ENCODE data around the gene FOXR1.
"Not testable (repeated sequence)": the region's sequence is repeated elsewhere in the genome, so short reads cannot be mapped to it uniquely, and the experiment has no call there.

FOXR1 gene

DNA sequence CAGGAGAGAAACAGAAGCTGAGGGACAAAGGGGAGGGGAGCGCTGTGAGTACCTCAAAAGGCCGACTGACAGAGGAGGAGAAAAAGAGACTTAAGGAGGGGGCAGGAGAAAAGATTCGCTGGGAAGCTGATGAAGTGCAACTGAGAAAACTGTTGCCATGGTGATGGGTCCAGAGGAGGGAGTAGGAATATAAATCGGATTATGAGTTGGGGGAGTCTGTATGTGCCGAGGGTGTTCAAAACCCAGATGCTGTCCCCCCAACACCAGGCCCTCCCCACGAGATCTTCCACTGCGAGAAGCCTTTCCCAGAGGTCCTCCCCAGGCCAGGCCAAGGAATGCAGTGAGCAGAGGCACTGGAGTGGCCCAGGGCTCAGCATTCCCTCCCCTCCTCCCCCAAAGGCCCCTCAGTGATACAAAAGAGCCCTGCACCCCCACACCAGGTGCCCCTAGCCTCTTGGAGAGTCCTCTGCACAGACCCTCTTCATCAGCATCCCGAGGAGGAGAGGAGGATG is 32.1 kb upstream of the FOXR1 start:
- DNase-seq (ENCODE audit: low read depth, low spot score) = no peak
- H3K4me3 ChIP-seq (ENCODE audit: low read length) = no peak overlapping the region

DNA sequence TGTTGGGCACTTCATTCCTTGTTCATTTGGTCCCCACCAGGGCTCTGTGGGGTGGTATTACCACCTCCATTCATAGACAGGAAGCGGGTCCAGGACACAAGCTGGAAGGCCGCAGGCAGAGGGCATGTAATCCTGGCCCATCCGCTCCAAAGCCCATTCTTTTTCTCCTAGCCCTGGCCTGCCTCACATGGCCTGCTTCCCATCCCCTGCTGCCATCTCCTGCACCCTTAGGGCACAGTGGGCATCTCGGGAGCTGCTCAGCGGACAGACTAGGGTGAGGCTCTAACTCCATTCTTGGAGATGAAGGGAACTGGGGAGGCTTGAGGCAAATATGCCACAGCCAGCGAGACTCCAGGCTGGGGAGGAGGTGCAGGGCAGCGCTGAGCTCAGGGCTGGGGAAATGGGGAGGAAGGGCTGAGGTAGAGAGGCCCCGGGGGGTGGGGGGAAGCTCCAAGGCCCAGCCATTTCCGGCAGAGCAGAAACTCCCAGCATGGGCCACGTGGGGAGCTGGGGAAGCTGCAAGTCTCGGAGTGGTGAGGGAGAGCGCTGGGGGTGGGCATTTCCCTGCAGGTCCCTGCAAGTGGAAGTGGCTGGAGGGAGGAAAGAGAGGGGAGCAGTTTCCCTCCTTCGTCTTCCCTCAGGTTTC is 31.5 kb upstream of the FOXR1 start:
- peak; percentile 63 for DNase-seq (ENCODE audit: low read depth, low spot score)
- H3K4me3 ChIP-seq (ENCODE audit: low read length) = no peak overlapping the region; the same call in 1 of the 2 replicates

DNA sequence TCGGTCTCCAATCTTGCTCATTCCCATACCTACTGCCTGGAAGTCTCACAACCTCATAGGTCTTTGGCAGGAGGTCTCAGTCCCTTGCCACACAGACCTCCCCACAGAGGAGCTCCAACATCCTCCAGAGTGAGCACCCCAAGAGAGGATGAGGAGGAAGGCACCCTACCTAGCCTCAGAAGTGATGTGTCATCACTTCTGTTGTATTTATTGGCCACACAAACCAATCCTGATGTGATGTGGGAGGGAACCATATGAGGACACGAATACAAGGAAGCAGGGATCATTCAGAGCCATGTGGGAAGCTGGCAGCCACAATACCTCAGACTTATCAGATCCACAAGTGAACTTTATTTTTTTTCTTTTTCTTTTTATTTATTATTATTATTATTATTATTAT is 24.5 kb upstream of the FOXR1 start:
- no peak for DNase-seq (ENCODE audit: low read depth, low spot score)
- H3K4me3 ChIP-seq (ENCODE audit: low read length) = no peak overlapping the region

GRCh38 chr11:118948000-118948399 is 23.6 kb upstream of the FOXR1 start:
- no peak overlapping the region for H3K4me3 ChIP-seq (ENCODE audit: low read length)
- DNase-seq (ENCODE audit: low read depth, low spot score) = no peak

GRCh38 chr11:118953265-118953664 is 18.3 kb upstream of the FOXR1 start:
- H3K4me3 ChIP-seq (ENCODE audit: low read length) = no peak overlapping the region
- peak; percentile 66 for DNase-seq (ENCODE audit: low read depth, low spot score)

- DNase-seq (ENCODE audit: low read depth, low spot score); H3K4me3 ChIP-seq (ENCODE audit: low read length): not testable (repeated sequence)
Measured at GRCh38 chr11:118953976-118954375, 17.6 kb upstream of the FOXR1 start.

DNA sequence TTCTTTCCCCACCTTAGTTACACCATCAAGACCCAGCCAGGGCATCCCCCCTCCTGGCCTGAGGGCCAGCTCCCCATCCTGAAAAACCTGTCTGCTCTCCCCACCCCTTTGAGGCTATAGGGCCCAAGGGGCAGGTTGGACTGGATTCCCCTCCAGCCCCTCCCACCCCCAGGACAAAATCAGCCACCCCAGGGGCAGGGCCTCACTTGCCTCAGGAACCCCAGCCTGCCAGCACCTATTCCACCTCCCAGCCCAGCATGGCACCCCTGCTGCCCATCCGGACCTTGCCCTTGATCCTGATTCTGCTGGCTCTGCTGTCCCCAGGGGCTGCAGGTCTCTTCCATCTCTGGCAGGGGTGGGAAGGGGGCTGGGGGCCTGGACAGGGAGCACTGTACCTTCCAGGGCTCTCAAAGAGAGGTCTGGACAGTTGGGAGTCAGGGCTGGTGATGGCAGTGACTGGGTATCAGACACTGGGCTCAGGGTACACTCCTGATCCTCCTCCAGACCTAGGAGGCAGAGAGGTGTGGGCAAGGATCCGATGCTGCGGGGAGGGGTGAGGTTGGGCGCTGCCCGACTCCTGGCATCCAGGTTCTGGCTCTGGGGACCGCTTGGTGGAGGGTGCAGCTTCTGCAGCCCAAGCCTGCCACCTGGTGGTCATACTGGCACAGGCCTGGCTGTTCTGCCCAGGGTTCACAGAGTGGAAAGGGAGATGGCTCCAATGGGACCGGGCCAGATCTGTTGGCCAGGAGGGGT is 15.3 kb upstream of the FOXR1 start, which contains the start of gene UPK2:
Gene UPK2 (plus strand): TSS at position 205 of the 753 bp plus-strand sequence. CDS start 53 bp downstream, at position 258.
- DNase-seq (ENCODE audit: low read depth, low spot score) = peak; percentile 58

GRCh38 chr11:118956847-118957469 is 14.6 kb upstream of the FOXR1 start:
- no peak overlapping the region for H3K4me3 ChIP-seq (ENCODE audit: low read length)
- no peak for DNase-seq (ENCODE audit: low read depth, low spot score)

More for the DNA sequence above, 15.3 kb upstream of the FOXR1 start, which contains the start of gene UPK2:
- H3K4me3 ChIP-seq (ENCODE audit: low read length) = no peak within 1 kb of the TSS

DNA sequence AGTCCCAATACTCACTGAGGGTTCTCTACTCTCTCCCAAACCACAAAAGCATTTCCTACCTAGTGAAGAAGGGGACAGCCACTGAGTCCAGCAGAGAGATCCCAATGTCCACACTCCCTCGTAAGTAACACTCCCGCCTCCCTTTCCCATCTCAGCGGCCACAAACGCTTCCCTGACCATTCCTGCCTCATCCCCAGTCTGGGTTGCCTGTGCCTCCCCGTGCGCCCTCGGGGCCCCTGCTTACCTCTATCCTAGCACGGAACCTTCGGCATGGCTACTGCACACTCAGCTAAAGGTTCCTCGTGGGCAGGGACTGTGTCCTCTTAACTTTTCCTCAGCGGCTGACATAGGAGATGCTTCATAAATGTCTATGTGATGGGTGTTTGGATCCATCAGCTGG is 14.0 kb upstream of the FOXR1 start:
- H3K4me3 ChIP-seq (ENCODE audit: low read length) = no peak overlapping the region
- no peak for DNase-seq (ENCODE audit: low read depth, low spot score)

DNA sequence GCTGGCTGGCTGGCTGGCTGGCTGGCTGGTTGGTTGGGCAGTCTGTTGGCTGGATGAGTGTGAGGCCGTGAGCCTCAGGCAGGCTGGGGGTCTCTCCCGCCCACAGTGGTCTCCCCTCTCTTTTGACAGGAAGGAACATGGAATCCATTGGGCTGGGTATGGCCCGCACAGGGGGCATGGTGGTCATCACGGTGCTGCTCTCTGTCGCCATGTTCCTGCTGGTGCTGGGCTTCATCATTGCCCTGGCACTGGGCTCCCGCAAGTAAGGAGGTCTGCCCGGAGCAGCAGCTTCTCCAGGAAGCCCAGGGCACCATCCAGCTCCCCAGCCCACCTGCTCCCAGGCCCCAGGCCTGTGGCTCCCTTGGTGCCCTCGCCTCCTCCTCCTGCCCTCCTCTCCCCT is 13.6 kb upstream of the FOXR1 start:
- H3K4me3 ChIP-seq (ENCODE audit: low read length) = no peak overlapping the region
- no peak for DNase-seq (ENCODE audit: low read depth, low spot score)

DNA sequence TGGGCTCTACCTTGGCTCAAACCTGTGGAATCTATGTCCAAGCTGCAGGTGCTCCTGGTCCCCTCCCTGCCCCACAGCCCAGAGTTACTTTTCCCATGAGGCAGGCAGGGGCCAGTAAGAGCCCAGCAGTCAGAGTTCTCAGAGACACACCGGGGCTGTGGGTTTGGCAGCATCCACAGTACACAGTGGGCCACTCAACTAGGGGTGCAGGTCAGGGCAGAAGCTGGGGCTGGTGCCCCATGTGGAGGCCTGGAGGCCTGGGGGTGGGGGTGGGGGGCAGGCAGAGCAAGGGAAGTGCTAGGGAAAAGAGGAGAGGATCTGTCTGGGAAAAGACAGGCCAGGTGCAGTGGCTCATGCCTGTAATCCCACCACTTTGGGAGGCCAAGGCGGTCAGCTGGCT is 13.0 kb upstream of the FOXR1 start:
- H3K4me3 ChIP-seq (ENCODE audit: low read length) = no peak overlapping the region
- no peak for DNase-seq (ENCODE audit: low read depth, low spot score)

DNA sequence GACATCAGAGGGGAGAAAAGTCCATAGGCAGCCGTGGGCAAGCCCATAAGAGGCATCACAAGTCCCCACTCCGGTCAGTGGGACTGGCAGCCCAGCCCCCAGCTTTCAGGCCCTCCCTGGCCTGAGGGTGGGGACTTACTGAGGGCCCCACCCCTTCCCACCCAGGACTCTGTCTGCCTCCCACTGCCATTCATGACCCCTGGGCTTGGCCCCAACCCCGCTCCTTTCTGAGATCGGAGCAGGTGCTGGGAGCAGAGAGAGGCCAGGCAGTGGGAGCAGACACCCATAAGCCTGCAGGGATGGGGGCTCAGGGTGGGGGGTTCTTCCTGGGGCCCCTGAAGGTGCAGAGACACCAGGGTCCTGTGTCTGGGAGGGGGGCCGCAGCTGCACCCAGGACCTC is 10.4 kb upstream of the FOXR1 start:
- DNase-seq (ENCODE audit: low read depth, low spot score) = no peak
- H3K4me3 ChIP-seq (ENCODE audit: low read length) = no peak overlapping the region

GRCh38 chr11:118961591-118961990 is 10.0 kb upstream of the FOXR1 start:
- DNase-seq (ENCODE audit: low read depth, low spot score) = no peak
- no peak overlapping the region for H3K4me3 ChIP-seq (ENCODE audit: low read length)

- not testable (repeated sequence) for DNase-seq (ENCODE audit: low read depth, low spot score); H3K4me3 ChIP-seq (ENCODE audit: low read length)
Measured at GRCh38 chr11:118969508-118969907, 2.1 kb upstream of the FOXR1 start.

- no peak for DNase-seq (ENCODE audit: low read depth, low spot score)
- H3K4me3 ChIP-seq (ENCODE audit: low read length) = no peak overlapping the region
Measured at GRCh38 chr11:118973985-118974384, 2.4 kb downstream of the FOXR1 start.

- no peak overlapping the region for H3K4me3 ChIP-seq (ENCODE audit: low read length)
- no peak for DNase-seq (ENCODE audit: low read depth, low spot score)
Measured at GRCh38 chr11:118975771-118976709, 4.5 kb downstream of the FOXR1 start.

DNA sequence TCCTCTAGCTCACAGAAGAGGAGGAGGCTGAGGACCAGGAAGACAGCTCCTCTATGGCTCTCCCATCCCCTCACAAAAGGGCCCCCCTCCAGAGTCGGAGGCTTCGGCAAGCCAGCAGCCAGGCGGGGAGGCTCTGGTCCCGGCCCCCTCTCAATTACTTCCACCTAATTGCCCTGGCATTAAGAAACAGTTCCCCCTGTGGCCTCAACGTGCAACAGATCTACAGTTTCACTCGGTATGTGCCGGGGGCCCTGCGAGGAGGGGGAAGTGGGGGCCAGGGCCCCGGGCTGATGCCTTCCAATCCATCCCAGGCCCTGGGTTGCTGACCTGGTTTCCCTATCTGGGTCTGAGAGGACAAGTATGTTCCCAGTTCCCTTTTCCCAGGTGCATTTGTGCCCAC is 7.9 kb downstream of the FOXR1 start:
- DNase-seq (ENCODE audit: low read depth, low spot score) = no peak
- H3K4me3 ChIP-seq (ENCODE audit: low read length) = no peak overlapping the region

DNA sequence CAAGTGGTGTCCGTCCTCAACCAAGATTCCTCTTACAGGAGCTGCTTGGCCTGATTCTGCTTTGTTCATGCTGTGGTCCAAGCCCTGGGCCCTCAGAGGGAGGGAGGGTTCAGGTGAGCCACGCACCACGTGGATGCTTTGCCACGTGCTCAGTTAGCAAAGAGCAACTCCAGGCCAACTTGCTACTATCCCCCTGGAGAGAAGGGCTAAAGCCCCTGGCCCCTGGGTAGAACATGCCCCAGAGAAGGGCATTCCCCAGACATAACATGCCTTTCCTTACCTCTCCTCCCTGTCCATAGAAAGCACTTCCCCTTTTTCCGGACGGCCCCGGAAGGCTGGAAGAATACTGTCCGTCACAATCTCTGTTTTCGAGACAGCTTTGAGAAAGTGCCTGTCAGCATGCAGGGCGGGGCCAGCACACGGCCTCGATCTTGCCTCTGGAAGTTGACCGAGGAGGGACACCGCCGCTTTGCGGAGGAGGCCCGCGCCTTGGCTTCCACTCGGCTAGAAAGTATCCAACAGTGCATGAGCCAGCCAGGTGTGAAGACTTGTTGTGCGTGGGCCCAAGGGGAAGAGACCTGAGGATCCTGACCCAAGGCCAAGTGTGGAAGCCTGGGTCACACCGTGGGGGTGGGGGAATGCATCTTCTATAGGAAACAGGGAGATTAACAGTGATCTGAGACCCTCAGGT is 8.8 kb downstream of the FOXR1 start:
- DNase-seq (ENCODE audit: low read depth, low spot score) = no peak
- H3K4me3 ChIP-seq (ENCODE audit: low read length) = no peak overlapping the region
